GM12878 (cell line): ENCODE data around the gene IDH3A. TPM values are rescaled to one million over a fixed set of nuclear protein-coding genes. Genes with fewer than 3 reads are reported as not detected.

Experiments
- ATAC-seq: fragments of 200-7000 bp; cut with Tn5 transposase; 3 replicates; pipeline ENCODE4 v1.9.1; 2020; ENCODE audit warnings: mild to moderate bottlenecking, moderate library complexity
- BruUV-seq: library from RNA; stranded (reverse); fragments of 400-500 nt; replicated peaks from 2 replicates; lab custom pipeline; 2021; lab: Mats Ljungman, UMichigan
- CTCF ChIA-PET: fragments of 300-600 bp; sonication (Branson Sonifier 250); formaldehyde crosslinking; extraction: SDS; loops from one replicate; lab custom pipeline; 2021; ENCODE audit warnings: inconsistent platforms; lab: Yijun Ruan, JAX
- POLR2A ChIA-PET: fragments of 350-600 bp; formaldehyde crosslinking; extraction: SDS; loops from one replicate; lab custom pipeline; 2021; ENCODE audit warnings: inconsistent platforms; lab: Charles Lee
- RAD21 ChIA-PET: fragments of 300-600 bp; sonication (Branson Sonifier 250); formaldehyde crosslinking; loops from one replicate; lab custom pipeline; 2023; ENCODE audit warnings: antibody characterized with exemption; ENCODE audit not compliant: unreplicated experiment; lab: Charles Lee
- SMC1A ChIA-PET: fragments of 300-600 bp; sonication (Branson Sonifier 250); formaldehyde crosslinking; loops from one replicate; lab custom pipeline; 2023; ENCODE audit not compliant: unreplicated experiment, uncharacterized antibody; lab: Charles Lee
- DNase-seq: peaks from one replicate; pipeline ENCODE4 v3.0.0-alpha.2; 2011; ENCODE audit warnings: low read depth, low spot score
- FAIRE-seq: peaks from 3 replicates; lab custom pipeline; 2011; peaks lifted over from hg19 to GRCh38; lab: Jason Lieb, UNC
- H2AFZ ChIP-seq: 2 replicates; pipeline ENCODE4 v1.6.0; 2011; ENCODE audit warnings: low read depth, low read length, control low read depth; ENCODE audit not compliant: control insufficient read depth
- H3K27ac ChIP-seq: 2 replicates; pipeline ENCODE4 v1.5.1; 2011; ENCODE audit warnings: control low read depth; ENCODE audit not compliant: control insufficient read depth, insufficient read depth
- H3K27me3 ChIP-seq, 2 experiments: replicated peaks in 1 of 2; 2 replicates each; pipeline versions ENCODE4 v1.6.0 to v1.6.1; 2011; ENCODE audit warnings: low read length in 1 of 2; ENCODE audit not compliant: control insufficient read depth in 2 of 2, insufficient read depth in 2 of 2
- H3K36me3 ChIP-seq, 2 experiments: 2 replicates each; pipeline ENCODE4 v1.5.1; 2011; ENCODE audit warnings: low read length in 1 of 2; ENCODE audit not compliant: control insufficient read depth in 2 of 2, insufficient read depth in 2 of 2
- H3K4me1 ChIP-seq: 2 replicates; pipeline ENCODE4 v1.6.1; 2011; ENCODE audit warnings: mild to moderate bottlenecking, low read length, moderate library complexity, mixed read lengths; ENCODE audit not compliant: control insufficient read depth, insufficient read depth
- H3K4me2 ChIP-seq: 2 replicates; pipeline ENCODE4 v1.6.0; 2011; ENCODE audit warnings: control low read depth; ENCODE audit not compliant: control insufficient read depth, insufficient read depth
- H3K4me3 ChIP-seq: fragments of 200-600 bp; sonication (generic); 2 replicates; pipeline ENCODE4 v1.5.1; 2016
- H3K79me2 ChIP-seq: 2 replicates; pipeline ENCODE4 v1.6.0; 2011; ENCODE audit warnings: low read length; ENCODE audit not compliant: control insufficient read depth, insufficient read depth
- H3K9ac ChIP-seq: 2 replicates; pipeline ENCODE4 v1.8.0; 2011; ENCODE audit warnings: low read length, control low read depth, mixed read lengths; ENCODE audit not compliant: control insufficient read depth, insufficient read depth
- H3K9me3 ChIP-seq: replicated peaks from 3 replicates; pipeline ENCODE4 v1.5.1; 2011; ENCODE audit warnings: mild to moderate bottlenecking, low read length; ENCODE audit not compliant: control insufficient read depth, insufficient read depth
- H4K20me1 ChIP-seq: 2 replicates; pipeline ENCODE4 v1.6.0; 2011; ENCODE audit not compliant: control insufficient read depth, insufficient read depth
- DPF2 ChIP-seq: fragments of 450-650 bp; IDR thresholded peaks from 2 replicates; pipeline ENCODE4 v1.6.1; 2017; ENCODE audit warnings: mild to moderate bottlenecking
- SKIL ChIP-seq: fragments of 450-650 bp; IDR thresholded peaks from 2 replicates; pipeline ENCODE4 v1.6.1; 2017; ENCODE audit warnings: mild to moderate bottlenecking, low read depth, inconsistent platforms; ENCODE audit not compliant: poor library complexity, severe bottlenecking
- SP1 ChIP-seq: IDR thresholded peaks from one replicate; pipeline ENCODE4 v1.6.1; 2011; ENCODE audit warnings: low read depth, low read length
- TCF7 ChIP-seq: IDR thresholded peaks from 2 replicates; pipeline ENCODE4 v1.6.1; 2014; ENCODE audit warnings: antibody characterized with exemption, borderline replicate concordance
- WGBS: methylation state at CpG from one replicate; pipeline ENCODE4 v1.1.6; 2016; ENCODE audit warnings: low lambda C conversion rate; ENCODE audit not compliant: insufficient replicate concordance, insufficient coverage; ENCODE audit errors: missing lambda C conversion rate; 5-methylcytosine and 5-hydroxymethylcytosine counted together
- in situ Hi-C: fragments of 300-500 bp; cut with MboI; formaldehyde crosslinking; loops from 9 replicates; pipeline ENCODE4 v1.14.3; 2018; ENCODE audit warnings: mixed read lengths
- intact Hi-C: fragments of 100-400 bp; cut with micrococcal nuclease; formaldehyde crosslinking; loops from one replicate; pipeline ENCODE4 v1.14.2; 2022; ENCODE audit not compliant: unreplicated experiment
- polyA plus RNA-seq, 11 experiments: library from polyadenylated mRNA; depleted of rRNA in 4 of 11; unstranded in 6 of 11; stranded (reverse) in 5 of 11; fragments of >200 nt; fragmentation: Nextera tagmentation in 4 of 11; fragmentation: Illumina TruSeq in 1 of 11; extraction: Ambion mirVana in 4 of 11; extraction: Trizol in 1 of 11; gene quantifications; 1 replicate in 1 of 11; 2 replicates in 10 of 11; pipeline versions ENCODE4 v1.2.1 to v1.2.3, GENCODE V29; 2011 to 2016; ENCODE audit warnings: inconsistent platforms in 2 of 11, missing spikeins in 2 of 11, low read depth in 1 of 11
- total RNA-seq, 4 experiments: library from RNA; depleted of rRNA in 3 of 4; stranded (reverse); fragments of >200 nt in 3 of 4; fragmentation: Illumina TruSeq in 1 of 4; extraction: Trizol in 1 of 4; gene quantifications; 2 replicates each; pipeline versions ENCODE4 v1.2.1 to v1.2.3, GENCODE V29; 2013 to 2021
- TF ChIP-seq, protein P1 (sequence below): IDR thresholded peaks from 2 replicates; pipeline ENCODE4 v1.6.1; 2012; ENCODE audit warnings: low read length, inconsistent platforms

The IDH3A gene
- total and polyA plus RNA-seq, 10 of the 15 experiments (the other 5 are each of a cell fraction or from before 2014, with no cell fraction given): 83.9 to 254 (median 195) TPM

DNA sequence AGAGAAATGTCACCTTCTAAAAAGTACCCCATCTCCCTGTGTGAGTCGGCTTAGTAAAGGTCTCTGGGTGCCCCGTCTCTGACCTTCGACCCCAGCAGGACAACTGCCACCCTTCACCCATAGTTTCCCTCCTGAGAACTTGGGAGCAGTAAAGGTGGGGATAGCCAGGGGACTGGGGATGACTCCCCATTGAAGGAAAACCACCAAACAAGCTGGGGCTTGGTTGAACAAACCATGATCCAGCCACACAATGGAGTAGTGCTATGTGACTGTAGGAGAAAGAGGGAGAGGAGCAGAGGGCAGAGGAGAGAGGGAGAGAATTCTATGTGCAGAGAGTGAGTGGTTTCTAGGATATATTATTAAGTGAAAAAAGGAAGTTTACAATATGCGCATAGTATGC, 33.7 kb downstream of the IDH3A start:
- in situ Hi-C loops: no loop called here
- Histone ChIP-seq H3K27ac (no peak overlapping the region), H3K4me2 (no peak overlapping the region), H3K9ac (no peak overlapping the region), H3K4me1 (no peaks in the 10 kb centered on the region), H3K4me3 (no peak overlapping the region), H4K20me1 (no peaks in the 10 kb centered on the region), H2AFZ (no peak overlapping the region), H3K9me3 (no peaks in the 10 kb centered on the region), H3K27me3 (no peaks in the 10 kb centered on the region), H3K36me3 (no peaks in the 10 kb centered on the region), H3K79me2 (no peaks in the 10 kb centered on the region)
- no TSS peak for BruUV-seq
- ATAC-seq: no peak
- ChIA-PET POLR2A (interaction anchor here (0.5 kb wide), 1 partner anchor 48 kb away, joined by 5 read pairs; no protein-coding TSS in a partner anchor), SMC1A (no interaction called here), RAD21 (interaction anchor here (0.9 kb wide), 1 partner anchor 57 kb away, joined by 4 read pairs; no protein-coding TSS in a partner anchor), CTCF (interaction anchor here (1.8 to 2.1 kb wide), 2 partner anchors 13 to 35 kb away, joined by 3 to 8 read pairs; no protein-coding TSS in a partner anchor)
- DNase-seq: no peak
- FAIRE-seq: no peak
- WGBS: 74% methylated on average over 4 of the region's 4 CpGs
- TF ChIP-seq DPF2 (no peak), SP1 (no peak), TCF7 (no peak), SKIL (no peak)
- TF ChIP-seq, protein P1, sequence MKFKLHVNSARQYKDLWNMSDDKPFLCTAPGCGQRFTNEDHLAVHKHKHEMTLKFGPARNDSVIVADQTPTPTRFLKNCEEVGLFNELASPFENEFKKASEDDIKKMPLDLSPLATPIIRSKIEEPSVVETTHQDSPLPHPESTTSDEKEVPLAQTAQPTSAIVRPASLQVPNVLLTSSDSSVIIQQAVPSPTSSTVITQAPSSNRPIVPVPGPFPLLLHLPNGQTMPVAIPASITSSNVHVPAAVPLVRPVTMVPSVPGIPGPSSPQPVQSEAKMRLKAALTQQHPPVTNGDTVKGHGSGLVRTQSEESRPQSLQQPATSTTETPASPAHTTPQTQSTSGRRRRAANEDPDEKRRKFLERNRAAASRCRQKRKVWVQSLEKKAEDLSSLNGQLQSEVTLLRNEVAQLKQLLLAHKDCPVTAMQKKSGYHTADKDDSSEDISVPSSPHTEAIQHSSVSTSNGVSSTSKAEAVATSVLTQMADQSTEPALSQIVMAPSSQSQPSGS: no peak
- intact Hi-C loops: no loop called here
